NAMALWA (cell line): ENCODE results near the gene RIOK2.
A peak's percentile ranks its signal among the peaks of the same experiment; 100 is the strongest.
"Not testable (repeated sequence)": the region's sequence is repeated elsewhere in the genome, so short reads cannot be mapped to it uniquely, and the experiment has no call there.

Experiments used
- DNase-seq: peaks from one replicate; pipeline ENCODE4 v3.0.0-alpha.2; 2015; ENCODE audit warnings: low spot score

Gene RIOK2

DNA sequence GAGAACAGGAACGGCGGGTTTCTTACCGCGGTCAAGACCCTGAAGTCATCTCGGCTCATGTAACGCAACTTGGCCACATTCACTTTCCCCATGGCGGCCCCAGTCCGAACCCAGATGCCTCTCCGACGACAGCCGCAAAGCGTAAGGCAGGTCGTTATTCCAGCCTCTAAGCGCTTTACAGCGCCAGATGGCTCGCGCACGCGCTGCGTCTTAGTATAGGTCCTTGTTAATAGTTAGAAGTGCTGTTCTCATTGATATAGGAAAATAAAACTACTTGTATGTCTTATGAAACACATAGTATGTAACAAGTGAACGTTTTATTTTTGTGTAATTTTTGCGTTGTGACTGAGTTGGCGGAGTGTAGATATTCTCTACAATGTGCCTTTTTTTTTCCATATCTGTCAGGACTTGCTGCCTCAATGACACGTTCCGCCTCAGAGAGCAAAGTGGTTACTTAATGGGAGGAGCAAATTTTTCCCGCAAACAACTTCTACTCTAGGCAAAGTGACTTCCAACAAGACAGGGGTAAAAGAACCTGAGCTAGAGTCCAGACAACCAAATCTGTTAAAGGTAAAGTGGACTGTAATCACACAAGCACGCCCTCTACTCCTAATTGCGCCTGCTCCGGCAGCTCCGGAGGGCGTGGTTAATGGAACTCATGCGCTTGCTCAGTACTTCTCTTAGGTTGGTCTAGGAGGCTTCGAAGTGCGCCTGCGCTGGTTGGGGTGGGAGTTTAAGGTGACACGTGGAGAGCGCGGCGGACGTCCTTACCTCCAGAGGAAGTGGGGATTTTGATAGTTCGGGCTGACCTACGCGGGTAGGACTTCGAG, at the start of gene RIOK2:
Gene RIOK2, minus strand, starts transcription at position 148 of the 830 bp plus-strand sequence. Its CDS starts 56 bp downstream, at position 92.
- peak; percentile 98 for DNase-seq

DNA sequence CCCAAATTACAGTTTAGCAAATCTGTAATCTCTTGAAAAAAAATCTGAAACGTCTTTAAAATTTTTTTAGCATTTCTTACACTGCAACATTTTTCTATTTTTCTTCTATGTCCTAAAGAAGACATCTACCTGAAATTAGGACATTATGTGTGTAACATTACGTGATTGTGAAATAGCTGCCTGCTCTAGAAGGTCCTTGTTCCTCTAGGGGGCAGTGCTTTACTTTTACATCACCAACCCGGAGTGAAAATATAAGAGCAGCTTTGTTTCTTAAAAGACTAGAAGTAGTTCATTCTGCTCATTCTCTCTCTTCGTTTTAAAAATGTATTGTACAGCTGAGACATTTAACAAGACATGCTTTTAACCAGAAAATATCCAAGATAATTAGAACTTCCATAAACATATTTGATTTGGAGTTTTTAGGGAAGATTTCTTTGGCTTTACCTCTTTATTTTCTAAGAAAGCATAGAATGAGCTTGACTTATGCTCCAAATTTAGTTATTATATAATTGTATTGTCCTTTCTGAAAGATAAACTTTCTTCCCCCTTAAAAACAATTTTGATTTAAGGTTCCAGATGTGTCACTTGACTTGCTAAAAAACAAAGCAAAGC, 48.1 kb upstream of the RIOK2 start:
- peak; percentile 84 for DNase-seq

DNA sequence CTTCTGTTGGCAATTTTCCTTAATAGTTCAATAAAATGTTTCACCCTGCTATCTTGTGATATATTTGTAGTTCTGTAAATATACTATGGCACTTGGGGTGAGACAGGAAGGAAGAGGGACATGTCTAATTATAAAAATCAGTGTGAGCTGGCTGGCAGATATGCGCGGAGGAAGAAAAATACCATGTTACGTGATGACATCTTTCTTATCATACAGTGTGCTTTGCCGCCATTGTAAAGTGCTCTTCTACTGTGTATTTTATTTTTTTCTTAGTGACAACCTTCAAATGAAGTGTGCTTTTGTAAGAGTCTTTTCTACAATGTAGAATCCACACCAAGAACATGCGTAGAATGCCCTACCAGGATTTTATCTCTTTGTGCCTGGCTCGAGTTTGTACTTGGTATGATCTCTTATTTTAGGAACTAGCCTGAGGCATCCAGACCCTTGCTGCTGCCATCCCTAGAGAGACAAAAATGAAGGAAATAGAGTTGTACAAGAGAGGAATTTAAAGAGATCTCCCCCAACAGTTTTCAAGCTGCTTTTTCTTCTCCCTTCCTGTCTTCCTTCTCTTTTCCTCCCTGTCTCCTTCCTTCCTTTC, 46.7 kb upstream of the RIOK2 start:
- no peak for DNase-seq

DNA sequence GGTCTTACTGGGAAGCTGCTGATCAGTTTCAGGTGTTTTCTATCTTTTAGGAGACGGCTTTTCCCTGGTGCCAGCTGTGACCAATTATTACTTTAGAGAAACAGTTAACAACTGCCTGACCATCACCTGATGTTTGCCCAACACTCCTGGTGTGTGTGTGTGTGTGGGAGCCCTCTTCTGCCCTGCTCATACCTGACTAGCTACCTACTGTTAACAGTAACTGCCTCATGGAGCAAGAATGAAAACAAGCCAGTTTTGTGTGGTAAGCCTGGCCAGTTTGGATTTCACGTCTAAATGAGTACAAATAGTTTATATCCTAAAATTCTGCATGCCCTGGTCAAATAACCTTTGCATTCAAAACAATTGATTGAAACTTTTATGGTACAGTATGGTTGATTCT, 46.1 kb upstream of the RIOK2 start:
- no peak for DNase-seq

DNA sequence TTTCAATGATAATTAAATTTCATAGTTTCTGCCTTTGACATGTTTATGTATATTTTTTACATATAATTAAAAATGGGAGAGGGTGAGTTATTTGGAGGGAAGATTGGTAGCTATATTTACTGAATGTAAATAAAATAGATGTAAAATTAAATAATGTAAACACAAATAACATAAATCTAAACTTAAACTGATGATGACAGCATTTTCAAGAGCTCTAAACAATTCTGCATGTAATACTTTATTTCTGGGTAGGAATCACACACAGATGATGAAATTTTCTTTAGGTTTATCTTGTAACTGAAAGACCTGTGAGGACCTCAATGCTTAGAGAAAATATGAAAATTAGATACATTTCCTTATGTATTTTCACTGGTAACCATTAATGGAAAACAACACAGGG, 42.2 kb upstream of the RIOK2 start:
- no peak for DNase-seq

DNA sequence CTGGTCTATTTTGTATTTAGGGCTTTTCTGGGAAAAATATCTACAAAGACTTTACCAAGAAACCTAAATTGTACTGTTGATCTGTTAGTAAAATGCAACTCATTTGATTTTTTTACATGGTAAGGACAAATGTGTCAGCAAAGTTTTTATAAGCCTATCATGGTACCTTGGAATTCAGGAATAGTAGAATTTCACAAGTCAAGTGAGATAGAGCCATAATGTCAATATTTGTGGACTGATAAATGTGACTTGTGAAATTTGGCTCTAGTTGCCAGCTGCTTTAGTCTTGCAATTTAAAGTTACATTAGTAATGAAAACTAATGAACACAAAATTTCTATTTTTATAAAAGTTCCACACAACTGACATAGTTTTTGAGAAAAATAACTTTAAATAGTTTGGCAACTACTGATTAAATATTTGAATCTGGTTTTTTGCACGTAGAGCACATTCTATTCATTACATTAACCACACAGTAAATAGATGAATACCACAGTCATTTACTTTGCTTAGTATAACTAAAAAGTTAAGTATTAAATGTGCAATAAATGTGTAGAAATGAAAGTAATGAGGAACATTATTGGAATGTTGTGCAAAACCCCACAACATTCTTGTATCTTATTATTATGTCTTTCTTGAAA, 41.2 kb upstream of the RIOK2 start:
- no peak for DNase-seq

DNA sequence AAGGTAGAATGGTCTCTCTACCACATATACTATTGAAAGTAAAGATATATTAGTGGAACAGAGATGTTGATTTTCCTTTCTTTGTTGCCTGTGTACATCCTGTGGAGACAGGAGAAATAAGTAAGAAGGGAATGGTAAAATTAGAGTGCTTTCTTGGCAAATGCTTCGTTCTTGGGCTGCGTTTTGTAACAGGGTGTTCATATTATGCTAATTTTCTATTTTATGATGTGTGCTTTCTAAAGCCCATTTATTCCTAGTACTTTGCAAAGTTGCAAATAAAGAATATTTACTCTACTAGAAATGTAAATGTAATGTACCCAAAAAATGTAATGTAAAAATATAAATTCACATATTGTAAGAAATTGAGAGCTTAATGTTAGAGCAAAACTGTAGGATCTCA, 40.5 kb upstream of the RIOK2 start:
- no peak for DNase-seq

DNA sequence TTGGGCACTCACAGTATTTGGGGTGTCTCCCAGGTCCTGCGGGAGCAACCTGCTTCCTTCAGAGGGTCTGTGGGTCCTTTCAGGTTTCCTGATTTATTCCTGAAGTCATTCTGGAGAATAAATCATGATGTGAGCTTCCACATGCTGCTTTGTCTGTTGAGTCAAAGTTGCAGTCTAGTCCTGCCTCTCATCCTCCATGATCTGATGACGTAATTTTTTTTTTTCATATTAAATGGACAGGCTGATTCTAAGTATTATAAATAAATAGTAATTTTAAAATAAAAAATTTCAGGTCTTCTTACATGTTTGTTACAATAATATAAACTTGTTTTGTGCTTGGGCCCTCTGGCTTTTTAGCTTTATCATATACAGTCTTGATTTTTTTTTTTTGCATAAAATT, 26.3 kb upstream of the RIOK2 start:
- DNase-seq = no peak

DNA sequence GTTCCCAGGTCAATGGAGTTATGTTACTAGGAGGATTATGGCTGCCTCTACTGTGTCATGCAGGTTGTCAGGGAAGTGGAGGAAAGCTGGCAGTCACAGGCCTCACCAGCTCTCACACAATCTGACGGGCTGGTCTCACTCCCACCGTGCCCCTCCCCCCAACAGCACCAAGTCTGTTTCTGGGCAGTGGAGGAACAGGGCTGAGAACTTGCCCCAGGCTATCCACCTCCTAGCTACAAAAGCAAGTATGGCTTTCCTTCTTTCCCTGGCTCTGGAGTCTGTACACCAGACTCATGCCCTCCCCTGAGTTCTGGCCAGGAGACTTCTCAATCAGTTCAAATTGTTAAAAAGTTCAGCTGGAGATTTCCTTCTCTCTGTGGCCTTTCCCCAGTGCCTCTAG, 25.7 kb upstream of the RIOK2 start:
- no peak for DNase-seq

DNA sequence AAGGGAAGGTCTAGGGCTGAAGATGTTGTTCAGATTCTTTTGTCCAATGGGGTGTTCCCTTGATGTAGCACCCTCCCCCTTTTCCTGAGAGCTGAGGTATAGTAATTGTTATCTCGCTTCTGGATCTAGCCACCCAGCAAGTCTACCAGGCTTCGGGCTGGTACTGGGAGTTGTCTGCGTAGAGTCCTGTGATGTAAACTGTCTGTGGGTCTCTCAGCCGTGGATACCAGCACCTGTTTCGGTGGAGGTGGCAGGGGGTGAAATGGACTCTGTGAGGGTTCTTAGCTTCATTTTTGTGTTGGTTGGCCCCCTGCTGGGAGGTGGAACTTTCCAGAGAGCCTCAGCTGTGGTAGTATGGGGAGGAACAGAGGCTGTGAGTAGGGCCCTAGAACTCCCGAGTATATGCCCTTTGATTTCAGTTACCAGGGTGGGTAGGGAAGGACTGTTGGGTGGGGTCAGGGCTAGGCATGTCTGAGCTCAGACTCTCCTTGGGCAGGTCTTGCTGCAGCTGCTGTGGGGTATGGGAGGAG, 25.2 kb upstream of the RIOK2 start:
- DNase-seq = no peak

DNA sequence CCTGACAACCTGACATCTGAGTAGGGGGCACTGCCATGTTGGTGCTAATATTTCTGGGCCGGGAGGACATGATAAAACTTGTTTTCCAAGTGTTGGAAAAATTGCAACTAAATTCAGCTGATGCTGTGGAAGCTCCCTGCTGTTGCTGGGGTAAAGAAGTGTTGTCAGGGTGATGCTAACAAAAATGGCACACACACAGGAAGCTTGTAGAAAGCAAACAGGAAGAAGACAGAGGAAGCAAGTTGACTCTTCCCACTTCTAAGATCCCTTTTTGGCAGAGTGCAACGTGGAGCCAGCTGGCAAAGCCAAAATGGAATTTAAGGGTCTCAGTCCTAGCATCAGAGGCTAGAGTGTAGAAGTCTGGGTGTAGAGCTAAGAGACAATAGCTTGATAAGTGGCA, 11.3 kb upstream of the RIOK2 start:
- peak; percentile 37 for DNase-seq

DNA sequence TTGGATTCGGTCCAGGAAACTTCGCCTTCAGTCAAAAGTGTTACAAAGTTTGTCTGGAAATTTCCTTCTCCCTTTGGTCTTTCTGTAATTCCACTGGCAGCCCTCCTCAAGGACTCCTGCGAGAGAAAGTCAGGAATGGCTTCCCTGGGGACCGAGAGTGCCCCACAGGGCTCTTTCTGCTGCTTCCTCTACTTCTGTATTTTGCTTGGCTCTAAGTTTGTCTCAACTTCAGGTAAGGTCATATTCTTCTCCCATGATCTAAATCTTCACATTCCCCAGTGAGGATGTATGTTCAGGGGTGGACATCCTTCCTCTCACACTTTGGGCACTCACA, 10.3 kb upstream of the RIOK2 start:
- no peak for DNase-seq

DNA sequence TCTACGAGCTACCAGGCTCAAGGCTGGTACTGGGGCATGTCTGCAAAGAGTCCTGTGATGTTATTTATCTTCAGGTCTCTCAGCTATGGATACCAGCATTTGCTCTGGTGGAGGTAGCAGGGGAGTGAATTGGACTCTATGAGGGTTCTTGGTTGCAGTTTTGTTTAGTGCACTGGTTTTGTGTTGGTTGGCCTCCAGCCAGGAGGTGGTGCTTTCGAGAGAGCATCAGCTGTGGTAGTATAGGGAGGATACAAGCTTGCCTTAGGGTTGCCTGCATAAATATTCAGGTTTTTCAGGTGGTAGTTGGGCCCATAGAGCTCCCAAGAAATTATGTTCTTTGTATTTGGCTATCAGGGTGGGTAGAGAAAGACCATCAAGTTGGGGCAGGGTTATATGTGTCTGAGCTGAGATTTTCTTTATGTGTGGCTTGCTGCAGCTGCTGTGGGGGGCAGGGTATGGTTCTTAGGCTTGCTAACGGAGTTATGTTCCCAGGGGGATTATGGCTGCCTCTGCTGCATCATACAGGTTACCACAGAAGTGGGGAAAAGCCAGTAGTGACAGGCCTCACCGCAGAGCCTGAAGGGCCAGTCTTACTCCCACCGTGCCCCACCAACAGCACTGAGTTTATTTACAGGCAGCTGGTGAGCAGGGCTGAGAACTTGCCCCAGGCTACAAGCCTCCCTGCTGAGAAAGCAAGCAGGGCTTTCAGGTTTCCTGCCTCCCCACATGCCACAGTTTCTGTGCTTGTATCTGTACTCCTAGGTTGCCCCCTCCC, 9.7 kb upstream of the RIOK2 start:
- DNase-seq = peak; percentile 87

DNA sequence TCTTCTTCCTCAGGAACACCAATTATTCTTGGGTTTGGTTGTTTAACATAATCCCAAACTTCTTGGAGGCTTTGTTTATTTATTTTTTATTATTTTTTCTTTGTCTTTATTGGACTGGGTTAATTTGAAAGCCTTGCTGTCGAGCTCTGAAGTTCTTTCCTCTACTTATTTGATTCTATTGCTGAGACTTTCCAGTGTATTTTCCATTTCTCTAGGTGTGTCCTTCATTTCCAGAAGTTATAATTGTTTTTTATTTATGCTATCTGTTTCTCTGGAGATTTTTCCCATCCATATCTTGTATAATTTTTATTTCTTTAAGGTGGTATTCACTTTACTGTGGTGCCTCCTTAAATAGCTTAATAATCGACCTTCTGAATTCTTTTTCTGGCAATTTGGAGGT, 8.8 kb upstream of the RIOK2 start:
- DNase-seq = no peak

DNA sequence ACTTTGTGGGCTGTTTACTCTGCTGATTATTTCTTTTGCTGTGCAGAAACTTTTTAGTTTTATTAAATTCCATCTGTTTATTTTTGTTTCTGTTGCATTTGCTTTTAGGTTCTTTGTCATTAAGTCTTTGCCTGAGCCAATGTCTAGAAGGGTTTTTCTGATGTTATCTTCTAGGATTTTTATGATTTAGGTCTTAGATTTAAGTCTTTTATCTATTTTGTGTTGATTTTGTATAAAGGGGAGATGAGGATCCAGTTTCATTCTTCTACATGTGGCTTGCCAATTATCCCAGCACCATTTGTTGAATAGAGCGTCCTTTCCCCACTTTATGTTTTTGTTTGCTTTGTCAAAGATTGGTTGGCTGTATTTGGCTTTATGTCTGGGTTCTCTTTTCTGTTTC, 6.5 kb upstream of the RIOK2 start:
- not testable (repeated sequence) for DNase-seq

DNA sequence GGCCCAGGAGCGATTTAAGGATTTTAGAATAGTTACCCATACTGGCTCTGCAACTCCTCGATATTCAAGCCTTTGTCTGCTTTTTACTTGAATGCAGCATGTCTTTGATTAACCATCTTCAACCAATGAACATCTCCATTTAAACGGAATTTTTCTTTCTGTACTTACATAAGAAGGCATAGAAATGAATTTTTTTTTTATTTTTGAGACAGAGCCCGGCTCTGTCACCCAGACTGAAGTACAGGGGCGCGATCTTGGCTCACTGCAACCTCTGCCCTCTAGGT, 825 bp upstream of the RIOK2 start:
- no peak for DNase-seq

DNA sequence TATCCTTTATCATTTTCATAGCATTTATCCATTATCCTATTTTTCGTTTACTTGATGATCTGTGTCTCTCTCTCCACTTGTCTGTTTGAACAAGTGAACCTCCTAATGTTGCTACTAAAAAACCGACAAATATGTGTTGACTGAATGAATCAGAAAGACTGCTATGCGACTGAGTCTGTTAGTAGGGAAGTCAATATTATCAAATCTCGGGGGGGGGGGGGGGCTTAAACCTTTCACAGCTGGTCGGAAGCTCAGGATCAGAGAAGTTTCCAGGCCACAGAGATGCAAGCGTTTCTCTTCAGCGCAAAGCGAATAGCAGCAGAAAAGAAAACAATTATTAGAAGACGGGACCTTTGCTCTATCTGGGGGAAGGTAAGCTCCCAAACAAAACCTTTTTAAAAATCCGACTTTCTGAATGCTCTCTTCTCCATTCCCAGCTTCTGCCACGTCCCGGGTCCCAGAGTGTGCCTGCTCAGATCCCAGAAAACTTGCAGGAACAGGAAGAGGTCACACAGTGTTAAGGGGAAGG, 412 bp downstream of the RIOK2 start:
- no peak for DNase-seq

DNA sequence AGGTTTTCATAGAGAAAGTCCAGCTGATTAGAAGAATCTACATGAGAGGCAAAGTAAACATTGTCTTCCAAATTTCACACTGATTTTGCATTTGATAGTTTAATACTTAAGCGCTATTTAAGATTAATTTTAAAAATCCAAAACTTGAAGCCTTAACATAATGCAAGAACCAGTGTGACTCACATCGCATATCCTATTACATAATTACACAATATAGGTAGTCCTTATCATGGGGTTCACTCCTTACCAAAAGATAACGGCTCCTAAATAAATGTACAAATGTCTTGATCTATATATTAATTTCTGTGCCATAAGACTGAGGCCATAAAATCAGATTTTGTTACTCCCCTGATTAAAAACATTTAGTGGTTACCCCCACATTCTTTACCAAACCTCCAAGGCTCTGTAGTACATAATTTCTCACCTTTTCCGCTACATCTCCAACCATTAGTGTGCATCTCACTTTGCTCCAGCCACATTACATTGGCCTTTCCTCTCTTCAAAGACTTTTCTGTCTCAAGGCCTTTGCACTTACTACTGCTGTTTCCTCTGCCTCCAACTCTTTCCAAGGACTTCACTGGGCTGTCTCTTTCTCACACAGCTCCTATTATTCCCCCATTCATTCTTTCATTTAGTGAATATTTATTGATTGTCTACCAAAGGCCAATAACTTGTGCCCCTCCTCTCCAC, 1.0 kb downstream of the RIOK2 start:
- peak; percentile 27 for DNase-seq

DNA sequence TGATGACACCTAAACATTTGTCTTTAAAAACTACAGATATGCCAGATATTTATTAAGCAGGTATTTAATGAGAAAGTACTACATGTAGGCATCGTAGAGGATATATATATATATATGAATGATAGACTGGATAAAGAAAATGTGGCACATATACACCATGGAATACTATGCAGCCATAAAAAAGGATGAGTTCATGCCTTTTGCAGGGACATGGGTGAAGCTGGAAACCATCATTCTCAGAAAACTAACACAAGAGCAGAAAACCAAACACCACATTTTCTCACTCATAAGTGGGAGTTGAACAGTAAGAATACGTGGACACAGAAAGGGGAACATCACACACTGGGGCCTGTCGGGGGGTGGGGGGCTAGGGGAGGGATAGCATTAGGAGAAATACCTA, 3.6 kb downstream of the RIOK2 start:
- DNase-seq = not testable (repeated sequence)

DNA sequence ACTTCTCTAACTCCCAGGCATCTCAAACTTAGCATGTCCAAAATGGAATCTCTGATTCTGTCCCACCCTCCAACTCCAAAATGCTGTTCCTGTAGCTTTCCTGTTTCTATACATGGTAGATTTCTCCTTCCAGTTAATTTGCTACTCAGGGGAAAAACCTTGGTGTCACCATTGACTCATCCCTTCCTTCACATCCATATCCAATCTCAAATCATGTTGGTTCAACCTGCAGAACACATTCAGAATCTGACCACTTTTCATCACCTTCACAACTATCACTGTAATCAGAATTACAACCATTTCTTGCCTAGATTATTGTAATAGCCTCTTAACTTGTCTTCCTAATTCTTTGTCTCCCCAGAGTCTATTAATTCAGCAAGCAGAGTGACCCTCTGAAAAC, 10.8 kb downstream of the RIOK2 start:
- DNase-seq = no peak

DNA sequence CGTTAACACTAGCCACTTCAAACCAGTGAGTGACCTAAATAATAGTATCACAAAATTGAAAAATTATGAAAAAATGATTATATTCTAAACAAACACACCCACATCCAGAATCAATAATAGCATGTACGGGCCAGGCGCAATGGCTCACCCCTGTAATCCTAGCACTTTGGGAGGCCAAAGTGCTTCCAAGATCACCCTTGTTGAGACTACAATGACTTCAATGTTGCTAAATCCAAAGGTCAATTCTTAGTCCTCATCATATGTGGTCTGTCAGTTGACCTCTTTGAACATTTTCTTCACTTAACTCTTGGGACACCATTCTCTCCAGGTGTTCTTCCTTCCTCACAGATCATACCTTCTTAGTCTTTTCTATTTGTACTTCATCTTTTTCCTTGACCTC, 11.3 kb downstream of the RIOK2 start:
- DNase-seq = no peak
